ENCODE data around the gene DAPK3. TPM values are rescaled to one million over a fixed set of nuclear protein-coding genes. Genes with fewer than 3 reads are reported as not detected.

The DAPK3 gene
- total RNA-seq, 2 donors from 2014 or later = 33.8 to 45.9 TPM

DNA sequence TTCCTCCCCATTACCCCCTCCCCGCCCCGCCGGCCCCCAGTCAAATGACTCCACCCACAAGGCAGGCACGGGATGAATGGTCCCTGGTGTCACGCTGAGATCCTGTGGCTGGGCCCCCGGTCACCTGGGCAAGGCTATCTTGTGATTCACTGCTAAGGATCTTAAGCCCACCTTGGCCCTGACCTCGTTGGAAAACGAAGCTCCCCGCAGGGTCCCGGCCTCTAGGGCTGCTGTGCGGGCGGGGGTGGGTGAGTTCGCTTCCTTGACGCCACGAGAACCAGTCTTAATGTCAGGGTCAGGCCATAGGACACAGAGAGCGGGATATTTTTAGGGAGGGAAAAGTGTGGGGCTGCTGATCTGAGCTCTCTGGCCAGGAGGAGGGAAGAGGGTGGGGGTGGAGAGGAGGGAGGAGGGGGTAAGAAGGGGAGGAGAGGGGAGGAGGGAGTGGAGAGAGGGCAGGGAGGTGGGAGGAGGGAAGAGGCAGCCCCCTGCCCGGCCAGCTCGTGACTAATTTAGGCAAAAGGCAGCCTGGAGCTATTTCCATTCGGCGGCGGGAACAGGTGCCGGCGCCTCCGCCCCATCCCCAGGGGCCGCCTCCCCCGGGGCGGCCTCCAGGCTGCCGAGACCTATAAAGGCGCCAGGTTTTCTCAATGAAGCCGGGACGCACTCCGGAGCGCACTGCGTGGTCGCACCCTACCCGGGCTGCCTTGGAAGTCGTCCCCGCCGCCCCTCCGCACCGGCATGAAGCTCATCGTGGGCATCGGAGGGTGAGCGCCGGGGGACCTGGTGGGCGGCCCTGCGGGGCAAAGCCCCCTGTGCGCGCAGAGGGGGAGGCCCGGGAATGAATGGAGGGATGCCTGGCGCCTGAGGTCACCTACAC, 37.7 kb downstream of the DAPK3 start, which contains the start of gene NMRK2:
TSS of gene NMRK2 (plus strand) at position 139 of the 880 bp plus-strand sequence. CDS start at position 742, 603 bp downstream.
- peak within 1 kb of the TSS in 1 of 2 donors; percentile 22 for H3K4me3 Mint-ChIP-seq
- ATAC-seq (replicated peaks in 1 of 2) = peak in 1 of 2 donors; percentile 60
- H3K27ac Mint-ChIP-seq = no peak within 1 kb of the TSS
- DNase-seq = peak in 1 of 2 donors; percentile 31
- H3K27me3 Mint-ChIP-seq (ENCODE audit: low read depth) = peaks cover 5% of the 10 kb centered on the region
- no peaks in the 10 kb centered on the region for H3K36me3 Mint-ChIP-seq (ENCODE audit: insufficient read depth in 2 of 2)
- H3K9me3 Mint-ChIP-seq = no peaks in the 10 kb centered on the region
- H3K4me1 Mint-ChIP-seq (ENCODE audit: low read depth) = no peaks in the 10 kb centered on the region

DNA sequence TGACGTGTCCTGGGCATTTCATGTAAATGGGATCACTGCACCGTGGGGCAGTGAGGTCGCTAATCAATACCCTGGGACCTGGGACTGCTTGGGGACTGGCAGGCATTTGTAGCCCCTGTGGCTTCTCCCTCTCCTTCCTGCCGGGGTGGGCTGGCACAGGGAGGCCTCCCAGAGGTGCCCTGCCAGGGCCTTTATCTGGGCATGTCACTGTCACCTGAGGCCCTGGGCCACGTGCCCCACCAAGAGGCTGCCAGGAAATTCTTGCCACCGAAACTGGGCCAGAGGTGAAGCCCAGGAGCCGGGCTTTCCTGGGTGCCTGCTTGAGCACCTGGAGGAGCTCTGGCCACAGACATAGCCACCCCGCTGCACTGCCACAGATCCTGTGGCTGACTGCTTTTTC, 39.9 kb downstream of the DAPK3 start:
- Mint-ChIP-seq H3K27ac (no peak overlapping the region), H3K9me3 (no peaks in the 10 kb centered on the region), H3K27me3 (ENCODE audit: low read depth) (peaks cover 5% of the 10 kb centered on the region), H3K4me3 (no peak overlapping the region), H3K4me1 (ENCODE audit: low read depth) (no peaks in the 10 kb centered on the region), H3K36me3 (ENCODE audit: insufficient read depth in 2 of 2) (no peaks in the 10 kb centered on the region)
- no peak for ATAC-seq (replicated peaks in 1 of 2)
- DNase-seq = no peak

DNA sequence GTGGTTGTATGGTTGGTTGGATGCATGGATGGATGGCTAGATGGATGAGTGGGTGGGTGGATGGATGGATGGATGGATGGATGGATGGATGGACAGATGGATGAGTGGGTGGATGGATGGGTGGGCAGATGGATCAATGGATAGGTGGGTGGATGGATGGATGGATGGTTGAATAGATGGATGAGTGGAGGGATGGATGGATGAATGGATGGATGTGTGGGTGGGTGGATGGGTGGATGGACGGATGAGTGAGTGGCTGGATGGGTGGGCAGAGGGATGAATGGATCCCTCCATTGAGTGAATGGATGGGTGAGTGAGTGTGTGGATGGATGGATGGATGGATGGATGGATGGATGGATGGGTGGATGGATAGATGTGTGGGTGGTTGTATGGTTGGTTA, 47.0 kb downstream of the DAPK3 start:
- peaks cover 11% of the 10 kb centered on the region for H3K27me3 Mint-ChIP-seq (ENCODE audit: low read depth)
- no peak overlapping the region for H3K4me3 Mint-ChIP-seq
- H3K27ac Mint-ChIP-seq = no peak overlapping the region
- no peaks in the 10 kb centered on the region for H3K4me1 Mint-ChIP-seq (ENCODE audit: low read depth)
- DNase-seq (no peak), ATAC-seq (replicated peaks in 1 of 2) (no peak)
- H3K9me3 Mint-ChIP-seq = peaks cover 6 to 10% of the 10 kb centered on the region in 2 donors
- peaks cover 9 to 10% of the 10 kb centered on the region in 2 donors for H3K36me3 Mint-ChIP-seq (ENCODE audit: insufficient read depth in 2 of 2)

DNA sequence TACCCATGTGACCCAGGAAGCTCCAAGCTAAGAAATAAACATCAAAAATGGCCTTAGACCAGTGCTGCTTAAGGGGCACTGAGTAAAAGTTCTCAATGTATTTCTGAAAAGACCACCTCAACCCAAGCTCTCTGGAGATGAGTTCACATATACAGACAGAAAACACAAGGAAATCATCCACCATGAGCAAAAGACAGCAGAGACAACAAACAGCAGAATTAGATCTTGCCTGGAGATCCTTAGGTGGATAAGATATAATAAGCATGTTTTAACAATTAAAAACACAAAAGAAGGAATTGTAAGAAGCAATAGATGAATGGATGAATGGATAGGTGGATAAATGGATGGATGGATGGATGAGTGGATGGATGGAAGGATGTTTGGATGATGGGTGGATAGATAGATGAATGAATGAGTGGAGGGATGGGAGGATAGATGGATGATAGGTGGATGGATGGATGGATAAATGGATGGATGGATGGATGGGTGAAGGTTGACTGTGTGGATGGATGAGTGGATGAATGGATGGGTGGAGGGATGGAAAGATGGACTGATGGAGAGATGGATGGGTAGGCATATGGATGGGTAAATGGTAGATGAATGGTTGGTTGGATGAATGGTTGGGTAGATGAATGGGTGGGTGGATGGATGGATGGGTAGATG, 47.7 kb downstream of the DAPK3 start:
- H3K9me3 Mint-ChIP-seq = peaks cover 6 to 10% of the 10 kb centered on the region in 2 donors
- ATAC-seq (replicated peaks in 1 of 2) = no peak

DNA sequence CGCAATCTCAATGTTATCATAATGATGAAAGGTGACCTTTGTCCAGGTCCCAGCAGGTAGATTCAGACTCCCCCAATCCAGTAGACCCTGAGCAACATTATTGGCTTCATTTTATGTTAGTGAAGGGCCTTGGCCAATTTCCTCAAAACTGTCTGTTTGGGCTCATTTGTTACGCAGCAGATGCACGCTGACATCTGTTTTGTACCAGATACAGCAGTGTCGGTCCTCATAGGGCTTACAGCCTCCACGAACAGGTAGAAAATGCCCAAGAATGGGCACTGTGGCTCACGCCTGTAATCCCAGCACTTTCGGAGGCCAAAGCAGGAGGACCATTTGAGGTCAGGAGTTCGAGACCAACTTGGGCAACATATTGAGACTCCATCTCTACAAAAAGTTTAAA, 51.1 kb downstream of the DAPK3 start:
- Mint-ChIP-seq H3K27me3 (ENCODE audit: low read depth) (peaks cover 16% of the 10 kb centered on the region), H3K4me3 (no peak overlapping the region), H3K9me3 (peaks cover 6 to 10% of the 10 kb centered on the region in 2 donors), H3K27ac (no peak overlapping the region), H3K4me1 (ENCODE audit: low read depth) (no peaks in the 10 kb centered on the region), H3K36me3 (ENCODE audit: insufficient read depth in 2 of 2) (peaks cover 9 to 10% of the 10 kb centered on the region in 2 donors)
- ATAC-seq (replicated peaks in 1 of 2) (no peak), DNase-seq (no peak)

More for the DNA sequence above, 47.7 kb downstream of the DAPK3 start:
- Mint-ChIP-seq H3K27me3 (ENCODE audit: low read depth) (peaks cover 11% of the 10 kb centered on the region), H3K27ac (no peak overlapping the region), H3K36me3 (ENCODE audit: insufficient read depth in 2 of 2) (peaks cover 9 to 10% of the 10 kb centered on the region in 2 donors), H3K4me3 (no peak overlapping the region), H3K4me1 (ENCODE audit: low read depth) (no peaks in the 10 kb centered on the region)
- no peak for DNase-seq

DNA sequence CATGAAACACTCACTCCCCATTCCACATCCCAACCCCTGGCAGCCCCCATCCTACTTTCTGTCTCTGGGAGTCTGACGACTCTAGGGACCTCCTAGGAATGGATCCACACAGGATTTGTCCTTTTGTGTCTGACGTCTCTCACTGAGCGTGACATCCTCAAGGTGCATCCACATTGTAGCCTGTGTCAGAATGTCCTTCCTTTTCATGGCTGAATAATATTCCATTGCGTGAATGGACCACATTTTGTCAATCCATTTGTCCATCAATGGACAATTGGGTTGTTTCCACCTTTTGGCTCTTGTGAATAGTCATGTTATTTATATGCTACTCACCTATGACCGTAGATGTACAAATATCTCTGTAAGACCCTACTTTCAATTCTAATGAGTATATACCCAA, 54.9 kb downstream of the DAPK3 start:
- peaks cover 4% of the 10 kb centered on the region for H3K27me3 Mint-ChIP-seq (ENCODE audit: low read depth)
- no peaks in the 10 kb centered on the region for H3K4me1 Mint-ChIP-seq (ENCODE audit: low read depth)
- H3K27ac Mint-ChIP-seq = no peak overlapping the region
- no peak overlapping the region for H3K4me3 Mint-ChIP-seq
- no peaks in the 10 kb centered on the region for H3K36me3 Mint-ChIP-seq (ENCODE audit: insufficient read depth in 2 of 2)
- DNase-seq = no peak
- no peaks in the 10 kb centered on the region for H3K9me3 Mint-ChIP-seq
- no peak for ATAC-seq (replicated peaks in 1 of 2)

DNA sequence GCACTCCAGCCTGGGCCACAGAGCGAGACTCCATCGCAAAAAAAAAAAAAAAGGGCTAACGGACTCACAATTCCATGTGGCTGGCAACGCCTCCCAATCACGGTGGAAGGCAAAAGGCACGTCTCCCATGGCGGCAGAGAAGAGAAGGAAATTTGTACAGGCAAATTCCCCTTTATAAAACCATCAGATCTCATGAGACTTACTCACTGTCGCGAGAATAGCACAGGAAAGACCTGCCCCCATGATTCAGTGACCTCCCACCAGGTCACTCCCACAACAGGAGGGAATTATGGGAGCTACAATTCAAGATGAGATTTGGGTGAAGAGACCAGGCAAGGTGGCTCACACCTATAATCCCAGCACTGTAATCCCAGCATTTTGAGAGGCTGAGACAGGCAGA, 56.7 kb downstream of the DAPK3 start:
- peaks cover 0 to 3% of the 10 kb centered on the region in 2 donors for H3K9me3 Mint-ChIP-seq
- no peak overlapping the region for H3K27ac Mint-ChIP-seq
- H3K27me3 Mint-ChIP-seq (ENCODE audit: low read depth) = peaks cover 4% of the 10 kb centered on the region
- DNase-seq (no peak), ATAC-seq (replicated peaks in 1 of 2) (no peak)
- H3K4me1 Mint-ChIP-seq (ENCODE audit: low read depth) = no peaks in the 10 kb centered on the region
- H3K4me3 Mint-ChIP-seq = no peak overlapping the region
- H3K36me3 Mint-ChIP-seq (ENCODE audit: insufficient read depth in 2 of 2) = peaks cover 0 to 2% of the 10 kb centered on the region in 2 donors

DNA sequence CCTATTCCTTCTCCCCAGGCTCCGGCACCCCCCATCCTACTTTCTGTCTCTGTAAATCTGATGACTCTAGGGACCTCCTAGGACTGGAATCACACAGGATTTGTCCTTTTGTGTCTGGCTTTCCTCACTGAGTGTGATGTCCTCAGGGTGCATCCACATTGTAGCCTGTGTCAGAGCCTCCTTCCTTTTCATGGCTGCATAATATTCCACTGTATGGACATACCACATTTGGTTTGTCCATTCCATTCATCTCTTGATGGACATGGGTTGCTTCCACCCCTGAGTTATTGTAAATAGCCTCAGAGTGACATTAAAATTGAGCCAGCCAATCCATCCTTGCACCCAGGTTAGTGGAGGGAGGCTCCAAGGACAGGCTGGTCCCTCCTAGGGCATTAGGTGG, 60.8 kb downstream of the DAPK3 start:
- H3K27ac Mint-ChIP-seq = no peak overlapping the region
- ATAC-seq (replicated peaks in 1 of 2) = no peak
- no peak for DNase-seq
- no peaks in the 10 kb centered on the region for H3K27me3 Mint-ChIP-seq (ENCODE audit: low read depth)
- no peaks in the 10 kb centered on the region for H3K4me1 Mint-ChIP-seq (ENCODE audit: low read depth)
- no peak overlapping the region for H3K4me3 Mint-ChIP-seq
- peaks cover 0 to 3% of the 10 kb centered on the region in 2 donors for H3K9me3 Mint-ChIP-seq
- H3K36me3 Mint-ChIP-seq (ENCODE audit: insufficient read depth in 2 of 2) = peaks cover 0 to 2% of the 10 kb centered on the region in 2 donors

Other genes with a start within 250 kb of the DAPK3 start
- 10 to 100 TPM; 51.8 to 52.7 TPM for gene APBA3, start 209.4 kb downstream of the DAPK3 start, total RNA-seq
- gene MRPL54, start 208.4 kb downstream of the DAPK3 start, total RNA-seq = 10 to 100 TPM; 67.3 to 74.2 TPM
- gene RAX2, start 198.9 kb downstream of the DAPK3 start, total RNA-seq = not detected
- gene MATK, start 184.7 kb downstream of the DAPK3 start, total RNA-seq = 10 to 100 TPM; 15.5 to 19.2 TPM
- gene ZFR2, start 102.1 kb downstream of the DAPK3 start, total RNA-seq = under 1 TPM in 1 of 2 donors, not detected in 1; 0.56 TPM
- gene ATCAY, start 90.4 kb downstream of the DAPK3 start, total RNA-seq = under 1 TPM in 1 of 2 donors, not detected in 1; 0.05 TPM
- not detected for gene NMRK2, start 38.0 kb downstream of the DAPK3 start, total RNA-seq
- gene EEF2, start 14.4 kb upstream of the DAPK3 start, total RNA-seq = 1,000 to 10,000 TPM; 3,876 to 4,058 TPM
- 10 to 100 TPM; 33.4 TPM for gene PIAS4, start 36.6 kb upstream of the DAPK3 start, total RNA-seq
- 10 to 100 TPM; 29.9 to 39.6 TPM for gene ZBTB7A, start 95.8 kb upstream of the DAPK3 start, total RNA-seq
- 100 to 1,000 TPM; 144 to 157 TPM for gene MAP2K2, start 153.0 kb upstream of the DAPK3 start, total RNA-seq
- gene CREB3L3, start 182.5 kb upstream of the DAPK3 start, total RNA-seq = under 1 TPM in 1 of 2 donors, not detected in 1; 0.10 TPM
- gene SIRT6, start 211.5 kb upstream of the DAPK3 start, total RNA-seq = 10 to 100 TPM; 44.1 to 45.9 TPM
- gene ANKRD24, start 211.6 kb upstream of the DAPK3 start, total RNA-seq = 1 to 10 TPM; 2.8 to 4.1 TPM

All from activated T-cell treated with anti-CD3 and anti-CD28 coated beads, Interleukin-2, amount 50 U/mL, for 72 hours (primary cell).